Panc1 (cell line): ENCODE data around the gene SGIP1.

Experiments
- CTCF ChIP-seq: fragments of 450-650 bp; IDR thresholded peaks from 2 replicates; pipeline ENCODE4 v1.5.1; 2017; ENCODE audit warnings: mild to moderate bottlenecking
- SIN3A ChIP-seq: IDR thresholded peaks from 2 replicates; pipeline ENCODE4 v1.6.1; 2012; ENCODE audit warnings: low read depth, mild to moderate bottlenecking, low read length, moderate library complexity, borderline replicate concordance; ENCODE audit not compliant: insufficient read depth

GRCh38 chr1:66764994-66765578 lies 231.1 kb downstream of the SGIP1 start:
- TF ChIP-seq CTCF, result peak; percentile 76; the same call in 1 of the 2 replicates
- TF ChIP-seq SIN3A, result no peak
